ENCODE measurements around the gene PLEKHA3. TPM values are rescaled to one million over a fixed set of nuclear protein-coding genes. Genes with fewer than 3 reads are reported as not detected.

Gene PLEKHA3
- total RNA-seq, 1 experiment from 2014 or later, result 26.8 TPM

DNA sequence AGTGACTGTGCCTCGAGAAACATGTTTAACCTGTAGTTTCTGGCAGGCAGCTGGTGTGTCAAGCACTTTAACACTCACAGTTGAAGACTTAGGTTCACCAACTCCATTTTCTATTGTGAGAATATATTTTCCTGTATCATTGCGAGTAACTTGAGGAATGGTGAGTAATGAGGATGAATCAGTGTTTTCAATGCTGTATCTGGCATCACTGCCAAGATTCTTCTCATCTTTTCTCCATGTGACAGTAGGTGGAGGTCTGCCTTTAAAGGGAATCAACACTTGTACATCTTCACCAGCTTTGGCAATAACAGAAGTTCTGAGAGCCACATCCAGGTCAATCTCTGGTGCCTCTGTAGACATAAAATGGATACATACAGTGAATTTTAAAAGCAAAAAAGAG lies 72.8 kb downstream of the PLEKHA3 start:
- no peak for DNase-seq (ENCODE audit: low read depth, low spot score)
- Histone ChIP-seq H3K9ac (ENCODE audit: low read length) (no peak overlapping the region), H3K79me2 (ENCODE audit: insufficient read depth, low read length) (no peaks in the 10 kb centered on the region), H3K9me3 (ENCODE audit: control insufficient read depth in 1 of 2, insufficient read depth in 1 of 2, low read depth in 1 of 2, low read length in 2 of 2) (no peaks in the 10 kb centered on the region), H3K9me2 (ENCODE audit: insufficient read depth) (no peaks in the 10 kb centered on the region), H3K4me2 (ENCODE audit: low read length) (no peak overlapping the region), H3K27me3 (ENCODE audit: insufficient read depth, low read length) (no peaks in the 10 kb centered on the region), H3K36me3 (ENCODE audit: control insufficient read depth in 1 of 2, insufficient read depth in 2 of 2, low read length in 2 of 2) (peaks cover 0 to 2% of the 10 kb centered on the region in 2 experiments; a peak in 1 of 4 replicates), H3K4me3 (replicated peaks in 1 of 2; ENCODE audit: low read depth in 1 of 2, low read length in 2 of 2) (no peak overlapping the region), H4K20me1 (ENCODE audit: insufficient read depth) (no peaks in the 10 kb centered on the region), H3K27ac (ENCODE audit: low read depth, low read length) (no peak overlapping the region), H2AFZ (ENCODE audit: low read depth, low read length, poor library complexity, severe bottlenecking) (no peak overlapping the region), H3K4me1 (ENCODE audit: control insufficient read depth in 1 of 2, insufficient read depth in 2 of 2, low read length in 2 of 2) (no peaks in the 10 kb centered on the region)
- ChIA-PET CTCF (no interaction called here), RAD21 (ENCODE audit: low non-redundant PET in 1 of 2, low total read pairs in 2 of 2, uncharacterized antibody in 2 of 2, unreplicated experiment in 2 of 2) (no interaction called here), POLR2A (no interaction called here)
- intact Hi-C loops (cut with micrococcal nuclease), result no loop called here
- TF ChIP-seq ZFX (IDR thresholded peaks at IDR 0.05) (no peak), TCF7L2 (IDR thresholded peaks at IDR 0.05; ENCODE audit: borderline replicate concordance, extremely low read depth, insufficient read depth, insufficient read length) (no peak), RAD21 (IDR thresholded peaks at IDR 0.05; ENCODE audit: low read depth) (no peak), FOSL1 (IDR thresholded peaks at IDR 0.05; ENCODE audit: low read depth) (no peak), CBX3 (IDR thresholded peaks at IDR 0.05; ENCODE audit: low read depth) (no peak), JUND (IDR thresholded peaks at IDR 0.05) (no peak), SP1 (IDR thresholded peaks at IDR 0.05; ENCODE audit: low read depth) (no peak), ELF1 (IDR thresholded peaks at IDR 0.05; ENCODE audit: borderline replicate concordance, low read depth) (no peak)
- TF ChIP-seq, protein P1, sequence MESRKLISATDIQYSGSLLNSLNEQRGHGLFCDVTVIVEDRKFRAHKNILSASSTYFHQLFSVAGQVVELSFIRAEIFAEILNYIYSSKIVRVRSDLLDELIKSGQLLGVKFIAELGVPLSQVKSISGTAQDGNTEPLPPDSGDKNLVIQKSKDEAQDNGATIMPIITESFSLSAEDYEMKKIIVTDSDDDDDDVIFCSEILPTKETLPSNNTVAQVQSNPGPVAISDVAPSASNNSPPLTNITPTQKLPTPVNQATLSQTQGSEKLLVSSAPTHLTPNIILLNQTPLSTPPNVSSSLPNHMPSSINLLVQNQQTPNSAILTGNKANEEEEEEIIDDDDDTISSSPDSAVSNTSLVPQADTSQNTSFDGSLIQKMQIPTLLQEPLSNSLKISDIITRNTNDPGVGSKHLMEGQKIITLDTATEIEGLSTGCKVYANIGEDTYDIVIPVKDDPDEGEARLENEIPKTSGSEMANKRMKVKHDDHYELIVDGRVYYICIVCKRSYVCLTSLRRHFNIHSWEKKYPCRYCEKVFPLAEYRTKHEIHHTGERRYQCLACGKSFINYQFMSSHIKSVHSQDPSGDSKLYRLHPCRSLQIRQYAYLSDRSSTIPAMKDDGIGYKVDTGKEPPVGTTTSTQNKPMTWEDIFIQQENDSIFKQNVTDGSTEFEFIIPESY (IDR thresholded peaks at IDR 0.05; ENCODE audit: extremely low read depth, insufficient replicate concordance, low read length), result no peak
- TF ChIP-seq, protein P2, sequence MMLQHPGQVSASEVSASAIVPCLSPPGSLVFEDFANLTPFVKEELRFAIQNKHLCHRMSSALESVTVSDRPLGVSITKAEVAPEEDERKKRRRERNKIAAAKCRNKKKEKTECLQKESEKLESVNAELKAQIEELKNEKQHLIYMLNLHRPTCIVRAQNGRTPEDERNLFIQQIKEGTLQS (IDR thresholded peaks at IDR 0.05), result no peak
- TF ChIP-seq, protein P3, sequence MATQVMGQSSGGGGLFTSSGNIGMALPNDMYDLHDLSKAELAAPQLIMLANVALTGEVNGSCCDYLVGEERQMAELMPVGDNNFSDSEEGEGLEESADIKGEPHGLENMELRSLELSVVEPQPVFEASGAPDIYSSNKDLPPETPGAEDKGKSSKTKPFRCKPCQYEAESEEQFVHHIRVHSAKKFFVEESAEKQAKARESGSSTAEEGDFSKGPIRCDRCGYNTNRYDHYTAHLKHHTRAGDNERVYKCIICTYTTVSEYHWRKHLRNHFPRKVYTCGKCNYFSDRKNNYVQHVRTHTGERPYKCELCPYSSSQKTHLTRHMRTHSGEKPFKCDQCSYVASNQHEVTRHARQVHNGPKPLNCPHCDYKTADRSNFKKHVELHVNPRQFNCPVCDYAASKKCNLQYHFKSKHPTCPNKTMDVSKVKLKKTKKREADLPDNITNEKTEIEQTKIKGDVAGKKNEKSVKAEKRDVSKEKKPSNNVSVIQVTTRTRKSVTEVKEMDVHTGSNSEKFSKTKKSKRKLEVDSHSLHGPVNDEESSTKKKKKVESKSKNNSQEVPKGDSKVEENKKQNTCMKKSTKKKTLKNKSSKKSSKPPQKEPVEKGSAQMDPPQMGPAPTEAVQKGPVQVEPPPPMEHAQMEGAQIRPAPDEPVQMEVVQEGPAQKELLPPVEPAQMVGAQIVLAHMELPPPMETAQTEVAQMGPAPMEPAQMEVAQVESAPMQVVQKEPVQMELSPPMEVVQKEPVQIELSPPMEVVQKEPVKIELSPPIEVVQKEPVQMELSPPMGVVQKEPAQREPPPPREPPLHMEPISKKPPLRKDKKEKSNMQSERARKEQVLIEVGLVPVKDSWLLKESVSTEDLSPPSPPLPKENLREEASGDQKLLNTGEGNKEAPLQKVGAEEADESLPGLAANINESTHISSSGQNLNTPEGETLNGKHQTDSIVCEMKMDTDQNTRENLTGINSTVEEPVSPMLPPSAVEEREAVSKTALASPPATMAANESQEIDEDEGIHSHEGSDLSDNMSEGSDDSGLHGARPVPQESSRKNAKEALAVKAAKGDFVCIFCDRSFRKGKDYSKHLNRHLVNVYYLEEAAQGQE (IDR thresholded peaks at IDR 0.05; ENCODE audit: low read depth), result no peak
- no peak for ATAC-seq
- BruUV-seq (replicated peaks), result no TSS peak

Other genes starting within 250 kb of the PLEKHA3 start
- gene PRKRA, start 29.3 kb upstream of the PLEKHA3 start, total RNA-seq (2021; ENCODE audit: unreplicated experiment), result 49.8 TPM
- gene PJVK, start 29.1 kb upstream of the PLEKHA3 start, total RNA-seq (2021; ENCODE audit: unreplicated experiment), result 2.6 TPM
- 4.5 TPM for gene FKBP7, start 1.9 kb upstream of the PLEKHA3 start, total RNA-seq (2021; ENCODE audit: unreplicated experiment)